HG03045 (cell line): ENCODE measurements around the gene TTLL13.
A peak's percentile ranks its signal among the peaks of the same experiment; 100 is the strongest.

Experiments used
- ATAC-seq: cut with Tn5 transposase; IDR thresholded peaks from one replicate; pipeline ENCODE4 v1.9.1; 2021; ENCODE audit warnings: mild to moderate bottlenecking, moderate library complexity; ENCODE audit not compliant: unreplicated experiment

Gene TTLL13

GRCh38 chr15:90249203-90249863 lies at the start of gene TTLL13:
Gene TTLL13, plus strand, starts transcription at chr15:90249556. Its CDS starts 1,075 bp downstream, at chr15:90250631.
- ATAC-seq: peak; percentile 79

GRCh38 chr15:90200534-90201129 lies 48.7 kb upstream of the TTLL13 start:
- ATAC-seq: peak; percentile 6

GRCh38 chr15:90201130-90201943 lies 48.0 kb upstream of the TTLL13 start, which contains the start of gene SEMA4B:
Gene SEMA4B, plus strand, starts transcription at chr15:90201330. Its CDS starts 249 bp downstream, at chr15:90201579.
- ATAC-seq: peak; percentile 79

GRCh38 chr15:90201944-90202375 lies 47.4 kb upstream of the TTLL13 start:
- no peak for ATAC-seq

GRCh38 chr15:90202929-90203328 lies 46.4 kb upstream of the TTLL13 start:
- no peak for ATAC-seq

GRCh38 chr15:90203473-90203872 lies 45.9 kb upstream of the TTLL13 start:
- ATAC-seq: no peak

GRCh38 chr15:90203922-90204321 lies 45.4 kb upstream of the TTLL13 start:
- ATAC-seq: no peak

- ATAC-seq: no peak
Observed at GRCh38 chr15:90205050-90205848, 44.1 kb upstream of the TTLL13 start.

GRCh38 chr15:90205886-90206285 lies 43.5 kb upstream of the TTLL13 start:
- no peak for ATAC-seq

- ATAC-seq: no peak
Observed at GRCh38 chr15:90207252-90207651, 42.1 kb upstream of the TTLL13 start.

- no peak for ATAC-seq
Observed at GRCh38 chr15:90208356-90208755, 41.0 kb upstream of the TTLL13 start.

GRCh38 chr15:90209591-90209990 lies 39.8 kb upstream of the TTLL13 start:
- peak; percentile 54 for ATAC-seq

- no peak for ATAC-seq
Observed at GRCh38 chr15:90210593-90210992, 38.8 kb upstream of the TTLL13 start.

GRCh38 chr15:90211009-90211408 lies 38.3 kb upstream of the TTLL13 start:
- no peak for ATAC-seq

- ATAC-seq: no peak
Observed at GRCh38 chr15:90211440-90212143, 37.8 kb upstream of the TTLL13 start.

- no peak for ATAC-seq
Observed at GRCh38 chr15:90212221-90213098, 36.9 kb upstream of the TTLL13 start.

- no peak for ATAC-seq
Observed at GRCh38 chr15:90213122-90213817, 36.1 kb upstream of the TTLL13 start.

- ATAC-seq: no peak
Observed at GRCh38 chr15:90213818-90214204, 35.5 kb upstream of the TTLL13 start.
